DOHH2 (cell line): ENCODE data around the gene THEM4.

Experiments used
- H3F3A ChIP-seq: fragments of 200-600 bp; sonication (generic), shearing (Covaris generic); 2 replicates; pipeline ENCODE4 v1.6.0; 2016; ENCODE audit warnings: antibody characterized with exemption, mild to moderate bottlenecking; ENCODE audit not compliant: control insufficient read depth, insufficient read depth
- H3K27ac ChIP-seq: fragments of 200-600 bp; sonication (generic); 2 replicates; pipeline ENCODE4 v1.5.1; 2014; ENCODE audit warnings: low read depth, mild to moderate bottlenecking, low read length, moderate library complexity
- H3K27me3 ChIP-seq: fragments of 200-600 bp; sonication (generic); 2 replicates; pipeline ENCODE4 v1.6.1; 2014; ENCODE audit warnings: mild to moderate bottlenecking, low read length, mixed read lengths; ENCODE audit not compliant: control insufficient read depth
- H3K36me3 ChIP-seq: fragments of 200-600 bp; sonication (generic); 2 replicates; pipeline ENCODE4 v1.6.1; 2014; ENCODE audit warnings: mild to moderate bottlenecking, low read length, moderate library complexity, mixed read lengths; ENCODE audit not compliant: control insufficient read depth
- H3K4me1 ChIP-seq: fragments of 200-600 bp; sonication (generic); 2 replicates; pipeline ENCODE4 v1.6.1; 2014; ENCODE audit warnings: mild to moderate bottlenecking, low read length, mixed read lengths; ENCODE audit not compliant: control insufficient read depth
- H3K4me2 ChIP-seq: fragments of 200-600 bp; sonication (generic); 2 replicates; pipeline ENCODE4 v1.6.0; 2014; ENCODE audit warnings: mild to moderate bottlenecking, low read length, moderate library complexity
- H3K4me3 ChIP-seq: fragments of 200-600 bp; sonication (generic); 2 replicates; pipeline ENCODE4 v1.5.1; 2014; ENCODE audit warnings: mild to moderate bottlenecking, low read length, mixed read lengths
- H3K79me2 ChIP-seq: fragments of 200-600 bp; sonication (generic); 2 replicates; pipeline ENCODE4 v1.6.1; 2014; ENCODE audit warnings: mild to moderate bottlenecking, low read length, mixed read lengths; ENCODE audit not compliant: control insufficient read depth
- H3K9me2 ChIP-seq: fragments of 200-600 bp; sonication (generic); replicated peaks from 2 replicates; pipeline ENCODE4 v1.6.1; 2014; ENCODE audit warnings: mild to moderate bottlenecking, low read length, mixed read lengths; ENCODE audit not compliant: control insufficient read depth
- H3K9me3 ChIP-seq: fragments of 200-600 bp; sonication (generic); 2 replicates; pipeline ENCODE4 v1.6.1; 2014; ENCODE audit warnings: antibody characterized with exemption, low read length, mixed read lengths; ENCODE audit not compliant: control insufficient read depth, insufficient read depth
- H4K20me1 ChIP-seq: fragments of 200-600 bp; sonication (generic); 2 replicates; pipeline ENCODE4 v1.6.0; 2014; ENCODE audit warnings: low read depth, mild to moderate bottlenecking, antibody characterized with exemption, low read length, moderate library complexity; ENCODE audit not compliant: control insufficient read depth, insufficient read depth
- CTCF ChIP-seq: fragments of 200-600 bp; sonication (generic); IDR thresholded peaks from one replicate; pipeline ENCODE4 v1.5.1; 2014; ENCODE audit warnings: antibody characterized with exemption, mild to moderate bottlenecking, low read depth, low read length; ENCODE audit not compliant: poor library complexity, severe bottlenecking
- EZH2phosphoT487 ChIP-seq: fragments of 200-600 bp; sonication (generic); IDR thresholded peaks from 2 replicates; pipeline ENCODE4 v1.6.1; 2017; ENCODE audit warnings: borderline replicate concordance, mild to moderate bottlenecking, antibody characterized with exemption, low read length, moderate library complexity, mixed read lengths

Gene THEM4

GRCh38 chr1:151871284-151872030, 37.9 kb downstream of the THEM4 start:
- Histone ChIP-seq H3K79me2 (no peaks in the 10 kb centered on the region), H4K20me1 (no peaks in the 10 kb centered on the region; the same call in 1 of the 2 replicates), H3K27me3 (no peaks in the 10 kb centered on the region), H3F3A (no peaks in the 10 kb centered on the region), H3K4me2 (no peak overlapping the region), H3K9me3 (no peaks in the 10 kb centered on the region), H3K36me3 (peaks cover 26% of the 10 kb centered on the region), H3K4me3 (no peak overlapping the region), H3K9me2 (no peaks in the 10 kb centered on the region), H3K27ac (no peak overlapping the region), H3K4me1 (peaks cover 8% of the 10 kb centered on the region; the same call in 1 of the 2 replicates)
- TF ChIP-seq EZH2phosphoT487: no peak
- no peak for TF ChIP-seq CTCF

GRCh38 chr1:151868486-151868885, 40.8 kb downstream of the THEM4 start:
- no peaks in the 10 kb centered on the region for H3F3A ChIP-seq
- peaks cover 2% of the 10 kb centered on the region for H3K36me3 ChIP-seq
- H3K4me2 ChIP-seq: no peak overlapping the region
- H4K20me1 ChIP-seq: no peaks in the 10 kb centered on the region
- no peaks in the 10 kb centered on the region for H3K79me2 ChIP-seq
- no peak overlapping the region for H3K4me3 ChIP-seq
- H3K9me3 ChIP-seq: no peaks in the 10 kb centered on the region
- H3K27me3 ChIP-seq: peaks cover 11% of the 10 kb centered on the region
- no peak overlapping the region for H3K27ac ChIP-seq
- 0 out of 2 replicates have a peak, but pooled peaks cover 3% of the 10 kb centered on the region for H3K4me1 ChIP-seq
- TF ChIP-seq EZH2phosphoT487 (no peak), CTCF (no peak)
- H3K9me2 ChIP-seq: no peaks in the 10 kb centered on the region

GRCh38 chr1:151867765-151868411, 41.4 kb downstream of the THEM4 start:
- no peak overlapping the region for H3K4me2 ChIP-seq
- no peaks in the 10 kb centered on the region for H3K9me3 ChIP-seq
- no peak overlapping the region for H3K4me3 ChIP-seq
- no peaks in the 10 kb centered on the region for H4K20me1 ChIP-seq
- no peaks in the 10 kb centered on the region; the same call in 1 of the 2 replicates for H3K36me3 ChIP-seq
- 0 out of 2 replicates have a peak, but pooled peaks cover 3% of the 10 kb centered on the region for H3K4me1 ChIP-seq
- no peak overlapping the region for H3K27ac ChIP-seq
- H3K27me3 ChIP-seq: peaks cover 11% of the 10 kb centered on the region
- TF ChIP-seq EZH2phosphoT487 (no peak), CTCF (no peak)
- no peaks in the 10 kb centered on the region for H3K9me2 ChIP-seq
- no peaks in the 10 kb centered on the region for H3F3A ChIP-seq
- no peaks in the 10 kb centered on the region for H3K79me2 ChIP-seq
